ENCODE results near the gene MYZAP. TPM values are rescaled to one million over a fixed set of nuclear protein-coding genes. Genes with fewer than 3 reads are reported as not detected.

The MYZAP gene
- total RNA-seq, 1 donor = not detected

DNA sequence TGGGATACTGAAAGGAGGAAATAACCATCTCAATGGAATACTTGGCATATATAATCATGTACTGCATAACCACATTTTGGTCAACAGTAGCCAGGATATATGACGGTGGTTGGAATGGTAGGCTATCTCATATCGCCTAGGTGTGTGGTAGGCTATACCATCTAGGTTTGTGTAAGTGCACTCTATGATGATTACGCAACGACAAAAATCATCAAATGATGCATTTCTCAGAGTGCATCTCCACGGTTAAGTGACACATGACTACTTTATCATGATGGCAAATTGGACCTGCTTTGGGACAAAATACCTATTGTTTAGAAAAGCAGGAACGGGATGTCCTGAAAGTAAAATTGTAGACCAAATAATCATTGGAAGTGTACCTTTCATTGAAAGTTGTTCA, 2.8 kb downstream of the MYZAP start:
- TF ChIP-seq, protein P1, sequence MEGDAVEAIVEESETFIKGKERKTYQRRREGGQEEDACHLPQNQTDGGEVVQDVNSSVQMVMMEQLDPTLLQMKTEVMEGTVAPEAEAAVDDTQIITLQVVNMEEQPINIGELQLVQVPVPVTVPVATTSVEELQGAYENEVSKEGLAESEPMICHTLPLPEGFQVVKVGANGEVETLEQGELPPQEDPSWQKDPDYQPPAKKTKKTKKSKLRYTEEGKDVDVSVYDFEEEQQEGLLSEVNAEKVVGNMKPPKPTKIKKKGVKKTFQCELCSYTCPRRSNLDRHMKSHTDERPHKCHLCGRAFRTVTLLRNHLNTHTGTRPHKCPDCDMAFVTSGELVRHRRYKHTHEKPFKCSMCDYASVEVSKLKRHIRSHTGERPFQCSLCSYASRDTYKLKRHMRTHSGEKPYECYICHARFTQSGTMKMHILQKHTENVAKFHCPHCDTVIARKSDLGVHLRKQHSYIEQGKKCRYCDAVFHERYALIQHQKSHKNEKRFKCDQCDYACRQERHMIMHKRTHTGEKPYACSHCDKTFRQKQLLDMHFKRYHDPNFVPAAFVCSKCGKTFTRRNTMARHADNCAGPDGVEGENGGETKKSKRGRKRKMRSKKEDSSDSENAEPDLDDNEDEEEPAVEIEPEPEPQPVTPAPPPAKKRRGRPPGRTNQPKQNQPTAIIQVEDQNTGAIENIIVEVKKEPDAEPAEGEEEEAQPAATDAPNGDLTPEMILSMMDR (IDR thresholded peaks at IDR 0.05; ENCODE audit: insufficient read depth, low read length) = no peak
- DNase-seq (ENCODE audit: low read depth) = no peak
- H3K4me3 ChIP-seq (ENCODE audit: low read depth, low read length) = no peak overlapping the region

DNA sequence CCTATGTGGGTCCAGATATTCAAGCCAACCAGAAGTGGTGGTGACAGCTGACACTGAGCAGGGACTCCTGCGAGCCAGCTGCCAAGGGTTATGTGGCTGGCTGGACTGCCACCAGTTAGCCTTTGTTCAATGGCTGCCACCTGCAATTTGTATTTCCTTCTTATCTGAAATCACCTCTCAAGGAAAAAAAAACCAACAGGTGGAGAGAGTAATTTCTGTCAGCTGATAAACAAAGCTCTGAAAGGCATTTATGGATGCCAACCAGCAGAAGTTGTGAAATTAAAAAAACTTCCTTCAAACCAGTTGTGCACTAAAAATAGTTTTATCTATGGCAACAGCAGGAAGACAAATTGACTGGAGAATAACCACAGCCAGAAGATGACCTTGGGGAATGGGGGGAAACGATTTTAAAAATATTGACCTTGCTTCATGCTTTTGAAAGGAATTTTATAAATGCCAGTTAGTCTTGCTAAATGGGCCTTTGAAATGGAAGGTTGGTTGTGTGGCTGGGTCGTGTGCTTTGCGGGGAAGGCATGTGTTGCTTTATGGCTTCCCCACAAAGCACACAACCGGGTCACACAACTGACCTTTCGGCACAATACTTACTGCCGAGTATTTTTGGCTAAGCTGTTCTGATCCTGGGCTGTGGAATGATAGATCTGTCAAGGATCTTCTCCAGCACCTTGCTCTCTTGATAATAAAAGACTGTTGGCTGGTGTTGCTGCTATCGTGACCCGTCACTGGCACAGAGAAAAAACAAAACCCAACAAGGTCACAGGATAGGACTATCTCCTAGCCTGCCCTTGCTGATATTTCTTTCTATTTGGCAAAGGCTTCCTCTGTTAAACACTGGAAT, 3.5 kb downstream of the MYZAP start:
- TF ChIP-seq, protein P1 (IDR thresholded peaks at IDR 0.05; ENCODE audit: insufficient read depth, low read length) = no peak
- peak; percentile 10 for DNase-seq (ENCODE audit: low read depth)

DNA sequence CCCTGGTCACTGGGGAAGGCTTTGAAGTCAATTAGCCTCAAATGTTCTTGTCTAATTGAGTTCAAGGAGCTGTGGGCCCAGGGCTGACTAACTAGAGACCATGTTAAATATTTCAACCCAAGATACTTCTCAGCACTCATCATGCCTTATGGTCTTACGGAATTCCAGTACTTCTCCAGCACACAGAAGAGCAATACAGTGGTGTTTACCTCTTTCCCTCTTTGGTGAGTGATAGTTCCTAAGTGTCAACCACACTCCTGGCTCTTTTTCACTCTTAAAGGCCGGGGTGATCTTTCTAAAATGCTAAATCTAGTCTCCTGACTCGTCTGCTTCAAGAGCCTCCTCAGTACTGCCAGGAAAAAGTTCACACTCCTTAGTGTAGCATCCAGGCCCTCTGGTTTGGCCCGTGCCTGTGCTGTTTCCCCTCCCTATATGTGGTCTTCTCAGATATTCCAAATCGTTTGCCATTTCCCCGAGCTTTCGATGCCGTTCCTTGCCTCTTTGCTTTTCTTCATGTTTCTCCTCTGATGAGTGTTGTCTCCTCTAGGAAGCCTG, 4.7 kb downstream of the MYZAP start:
- no peak for DNase-seq (ENCODE audit: low read depth)
- no peak overlapping the region for H3K4me3 ChIP-seq (ENCODE audit: low read depth, low read length)
- TF ChIP-seq, protein P1 (IDR thresholded peaks at IDR 0.05; ENCODE audit: insufficient read depth, low read length) = no peak

More for the DNA sequence above, 3.5 kb downstream of the MYZAP start:
- H3K4me3 ChIP-seq (ENCODE audit: low read depth, low read length) = no peak overlapping the region

DNA sequence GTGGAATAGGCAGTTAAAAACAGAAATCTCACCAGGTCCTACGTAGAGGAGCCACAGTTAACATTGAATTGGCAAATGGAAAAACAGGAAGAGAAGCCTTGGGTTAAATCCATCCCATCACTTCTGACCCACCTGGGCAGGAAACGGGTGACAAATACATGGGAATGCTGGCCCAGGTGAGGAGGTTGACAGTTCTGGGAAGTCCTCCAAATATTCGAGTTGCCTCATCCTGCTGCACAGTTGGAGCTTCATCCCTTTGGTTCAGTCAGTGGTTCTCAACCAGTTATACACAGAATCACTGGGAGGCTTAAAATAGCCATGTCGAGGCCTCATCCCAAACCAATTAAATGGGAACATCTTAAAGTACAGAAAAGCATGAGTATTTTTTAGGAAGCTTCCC, 5.3 kb downstream of the MYZAP start:
- DNase-seq (ENCODE audit: low read depth) = no peak
- TF ChIP-seq, protein P1 (IDR thresholded peaks at IDR 0.05; ENCODE audit: insufficient read depth, low read length) = no peak
- H3K4me3 ChIP-seq (ENCODE audit: low read depth, low read length) = no peak overlapping the region

DNA sequence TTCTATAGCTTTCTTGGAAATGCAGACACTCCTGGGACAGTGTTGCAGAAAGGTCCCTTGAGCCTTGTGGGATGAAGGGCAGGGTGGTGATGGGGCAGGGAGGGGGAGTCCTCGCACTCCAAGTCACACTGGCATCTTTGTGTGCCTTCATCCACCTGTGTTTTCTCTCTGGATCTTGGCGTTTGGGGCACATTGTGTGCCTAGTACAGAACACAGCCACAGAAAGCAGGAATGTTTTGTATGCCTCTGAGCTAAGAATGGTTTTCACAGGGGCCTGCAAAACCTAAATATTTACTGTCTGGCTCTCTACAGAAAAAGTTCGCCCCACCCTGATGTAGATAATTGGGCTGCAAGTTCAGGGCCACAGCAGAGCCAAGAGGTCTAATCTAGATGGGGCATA, 5.7 kb downstream of the MYZAP start:
- H3K4me3 ChIP-seq (ENCODE audit: low read depth, low read length) = no peak overlapping the region
- DNase-seq (ENCODE audit: low read depth) = no peak
- TF ChIP-seq, protein P1 (IDR thresholded peaks at IDR 0.05; ENCODE audit: insufficient read depth, low read length) = no peak

DNA sequence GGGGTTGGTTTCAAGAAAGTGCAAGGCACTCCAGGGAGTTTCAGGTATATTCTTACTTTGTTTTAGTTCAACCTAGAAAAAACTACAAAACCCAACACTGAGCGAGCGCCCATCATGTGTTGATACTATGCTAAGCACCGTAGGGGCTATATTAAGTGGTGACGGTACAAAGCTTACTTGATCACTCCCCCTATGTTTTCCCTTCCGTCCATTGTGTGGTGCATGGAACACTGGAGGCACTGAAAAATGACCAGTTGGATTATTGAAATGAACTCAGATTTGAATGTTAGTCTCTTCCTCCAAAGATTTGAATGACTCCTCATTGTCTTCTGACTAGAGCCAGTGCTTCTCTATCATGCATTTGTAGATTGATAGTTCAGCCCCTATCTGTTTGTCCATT, 6.6 kb downstream of the MYZAP start:
- DNase-seq (ENCODE audit: low read depth) = no peak
- H3K4me3 ChIP-seq (ENCODE audit: low read depth, low read length) = no peak overlapping the region
- TF ChIP-seq, protein P1 (IDR thresholded peaks at IDR 0.05; ENCODE audit: insufficient read depth, low read length) = no peak

All from fibroblast of the aortic adventitia (primary cell).